ENCODE measurements around the gene AOC3. TPM values are rescaled to one million over a fixed set of nuclear protein-coding genes. Genes with fewer than 3 reads are reported as not detected.

The AOC3 gene, protein sequence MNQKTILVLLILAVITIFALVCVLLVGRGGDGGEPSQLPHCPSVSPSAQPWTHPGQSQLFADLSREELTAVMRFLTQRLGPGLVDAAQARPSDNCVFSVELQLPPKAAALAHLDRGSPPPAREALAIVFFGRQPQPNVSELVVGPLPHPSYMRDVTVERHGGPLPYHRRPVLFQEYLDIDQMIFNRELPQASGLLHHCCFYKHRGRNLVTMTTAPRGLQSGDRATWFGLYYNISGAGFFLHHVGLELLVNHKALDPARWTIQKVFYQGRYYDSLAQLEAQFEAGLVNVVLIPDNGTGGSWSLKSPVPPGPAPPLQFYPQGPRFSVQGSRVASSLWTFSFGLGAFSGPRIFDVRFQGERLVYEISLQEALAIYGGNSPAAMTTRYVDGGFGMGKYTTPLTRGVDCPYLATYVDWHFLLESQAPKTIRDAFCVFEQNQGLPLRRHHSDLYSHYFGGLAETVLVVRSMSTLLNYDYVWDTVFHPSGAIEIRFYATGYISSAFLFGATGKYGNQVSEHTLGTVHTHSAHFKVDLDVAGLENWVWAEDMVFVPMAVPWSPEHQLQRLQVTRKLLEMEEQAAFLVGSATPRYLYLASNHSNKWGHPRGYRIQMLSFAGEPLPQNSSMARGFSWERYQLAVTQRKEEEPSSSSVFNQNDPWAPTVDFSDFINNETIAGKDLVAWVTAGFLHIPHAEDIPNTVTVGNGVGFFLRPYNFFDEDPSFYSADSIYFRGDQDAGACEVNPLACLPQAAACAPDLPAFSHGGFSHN
- 0.10 and 0.86 TPM in 2 replicates for total RNA-seq (2014; rRNA removed; shearing (Covaris generic); ENCODE audit: low replicate concordance)

DNA sequence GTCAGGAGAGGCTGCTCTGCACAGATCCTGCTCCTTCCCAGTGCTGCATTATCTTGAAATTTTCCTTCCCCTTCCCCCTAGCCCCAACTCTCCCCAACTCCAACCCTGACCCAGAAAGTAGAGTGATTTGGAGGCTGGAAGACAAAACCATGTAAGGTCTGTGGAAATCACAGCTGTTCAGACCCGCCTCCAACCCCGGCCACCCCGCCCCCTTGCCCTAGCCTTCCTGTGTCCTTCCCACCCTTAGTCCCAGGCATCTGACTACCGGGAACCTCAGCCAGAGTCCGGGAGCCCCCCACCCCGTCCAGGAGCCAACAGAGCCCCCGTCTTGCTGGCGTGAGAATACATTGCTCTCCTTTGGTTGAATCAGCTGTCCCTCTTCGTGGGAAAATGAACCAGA, at the start of gene AOC3:
Gene AOC3 (plus strand): TSS at position 246 of the 400 bp plus-strand sequence. CDS start 145 bp downstream, at position 391.
- Histone ChIP-seq H3K9me3 (no peaks in the 10 kb centered on the region), H3K4me3 (no peak within 1 kb of the TSS), H3K27me3 (no peaks in the 10 kb centered on the region), H3K36me3 (peaks cover under 1% of the 10 kb centered on the region)
- DNase-seq: no peak

DNA sequence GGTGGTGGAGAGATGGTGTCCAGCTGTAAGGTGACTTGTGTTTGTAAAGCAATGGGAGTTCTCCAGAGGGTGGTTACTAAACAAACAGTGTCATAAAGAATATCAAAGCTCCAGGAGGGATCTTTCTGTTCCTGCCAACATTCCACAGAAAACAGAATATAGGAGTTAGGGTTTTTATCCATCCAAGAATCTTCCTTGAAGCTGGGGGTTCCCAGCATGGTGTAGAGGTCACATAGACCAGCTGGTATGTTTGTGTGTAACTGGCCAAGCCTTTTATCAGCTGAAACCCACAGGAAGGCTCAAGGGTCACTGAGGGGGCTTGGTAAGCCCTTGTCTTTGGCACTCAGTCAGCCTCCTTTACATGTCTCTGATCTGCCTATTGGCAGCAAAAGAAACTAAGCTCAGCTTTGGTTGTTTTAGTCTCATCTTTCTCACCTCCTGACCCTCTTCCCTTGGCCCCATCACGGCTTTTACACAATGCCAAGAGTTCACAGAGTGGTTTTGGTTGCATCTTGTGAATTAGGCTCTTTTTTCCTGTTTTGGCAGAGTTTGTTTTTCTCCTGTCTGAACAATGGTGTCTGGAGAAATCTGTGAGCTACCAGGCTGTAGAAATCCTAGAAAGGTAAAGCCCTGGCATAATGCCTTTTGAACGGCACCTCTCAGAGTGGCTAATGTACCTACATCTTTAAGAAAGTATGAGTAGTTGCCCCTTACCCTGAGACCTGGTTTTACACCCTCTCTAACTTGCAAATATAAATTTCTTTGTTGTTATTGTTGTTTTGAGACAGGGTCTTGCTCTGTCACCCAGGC, 47.7 kb upstream of the AOC3 start:
- Histone ChIP-seq H3K9me3 (no peaks in the 10 kb centered on the region), H3K27me3 (0 out of 2 replicates have a peak, but pooled peaks cover 3% of the 10 kb centered on the region), H3K4me3 (no peak overlapping the region), H3K36me3 (no peaks in the 10 kb centered on the region; the same call in 1 of the 2 replicates)
- DNase-seq: peak; percentile 78

DNA sequence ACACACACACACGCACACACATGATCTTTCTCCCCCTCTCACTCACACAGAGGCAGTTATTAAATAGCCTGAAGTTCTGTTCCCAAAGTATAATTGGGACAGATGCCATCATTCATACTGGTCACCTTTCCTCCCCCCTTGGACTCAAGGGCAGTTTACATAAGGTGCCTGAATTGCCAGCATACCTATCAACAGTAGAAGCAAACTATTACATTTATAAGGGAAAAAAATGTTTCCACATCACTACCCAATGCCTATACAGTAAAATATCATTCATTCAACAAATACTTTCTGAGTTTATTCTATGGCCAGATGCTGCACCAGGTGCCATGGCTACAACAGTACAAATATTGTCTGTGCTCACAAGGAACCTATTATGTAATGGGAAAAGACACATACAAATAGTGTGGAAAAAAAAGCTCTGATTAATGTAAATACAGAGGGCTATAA, 46.1 kb upstream of the AOC3 start:
- no peak for DNase-seq
- H3K27me3 ChIP-seq: 0 out of 2 replicates have a peak, but pooled peaks cover 3% of the 10 kb centered on the region

DNA sequence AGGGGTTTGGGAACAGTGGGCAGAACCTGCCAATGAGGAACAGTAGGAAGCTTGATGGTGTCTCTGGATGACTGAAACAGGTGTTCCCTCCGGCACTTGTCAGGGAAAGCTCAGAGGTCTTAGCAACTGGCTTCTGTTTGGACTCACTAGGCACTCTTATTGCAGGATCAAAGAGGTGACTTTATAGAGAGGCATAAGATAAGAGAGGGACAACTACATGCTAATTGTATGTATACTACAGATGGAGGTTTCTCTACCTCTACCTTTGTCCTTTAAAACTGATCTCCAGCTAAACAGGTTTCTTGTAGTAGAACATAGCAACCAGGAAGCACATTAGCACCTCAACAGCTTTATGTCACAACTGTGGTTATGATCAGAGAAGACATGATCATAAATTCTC, 44.8 kb upstream of the AOC3 start:
- Histone ChIP-seq H3K9me3 (no peaks in the 10 kb centered on the region), H3K36me3 (peaks cover 10% of the 10 kb centered on the region), H3K4me3 (no peak overlapping the region), H3K27me3 (0 out of 2 replicates have a peak, but pooled peaks cover 3% of the 10 kb centered on the region)
- DNase-seq: no peak

More for the DNA sequence above, 46.1 kb upstream of the AOC3 start:
- Histone ChIP-seq H3K4me3 (no peak overlapping the region), H3K9me3 (no peaks in the 10 kb centered on the region), H3K36me3 (0 out of 2 replicates have a peak, but pooled peaks cover 6% of the 10 kb centered on the region)

DNA sequence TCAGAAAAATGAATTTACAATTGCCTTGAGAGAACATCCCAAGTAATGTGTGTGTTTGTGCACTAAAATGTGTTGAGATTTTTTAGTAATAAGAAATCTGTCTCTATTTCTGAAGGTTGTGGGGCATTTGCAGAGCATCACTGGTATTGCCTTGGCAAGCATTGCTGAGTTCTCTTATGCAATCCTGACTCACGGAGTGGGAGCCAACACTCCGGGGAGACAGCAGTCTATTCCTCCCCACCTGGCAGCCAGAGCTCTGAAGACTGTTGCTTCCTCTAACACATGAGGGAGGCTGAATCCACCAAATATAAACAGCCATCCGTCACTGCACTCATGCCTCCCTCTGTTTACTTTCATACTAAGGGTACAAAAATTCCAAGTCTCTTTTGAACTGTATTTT, 41.7 kb upstream of the AOC3 start:
- Histone ChIP-seq H3K9me3 (no peaks in the 10 kb centered on the region), H3K4me3 (no peak overlapping the region), H3K27me3 (no peaks in the 10 kb centered on the region), H3K36me3 (peaks cover 28% of the 10 kb centered on the region)
- peak; percentile 95 for DNase-seq

DNA sequence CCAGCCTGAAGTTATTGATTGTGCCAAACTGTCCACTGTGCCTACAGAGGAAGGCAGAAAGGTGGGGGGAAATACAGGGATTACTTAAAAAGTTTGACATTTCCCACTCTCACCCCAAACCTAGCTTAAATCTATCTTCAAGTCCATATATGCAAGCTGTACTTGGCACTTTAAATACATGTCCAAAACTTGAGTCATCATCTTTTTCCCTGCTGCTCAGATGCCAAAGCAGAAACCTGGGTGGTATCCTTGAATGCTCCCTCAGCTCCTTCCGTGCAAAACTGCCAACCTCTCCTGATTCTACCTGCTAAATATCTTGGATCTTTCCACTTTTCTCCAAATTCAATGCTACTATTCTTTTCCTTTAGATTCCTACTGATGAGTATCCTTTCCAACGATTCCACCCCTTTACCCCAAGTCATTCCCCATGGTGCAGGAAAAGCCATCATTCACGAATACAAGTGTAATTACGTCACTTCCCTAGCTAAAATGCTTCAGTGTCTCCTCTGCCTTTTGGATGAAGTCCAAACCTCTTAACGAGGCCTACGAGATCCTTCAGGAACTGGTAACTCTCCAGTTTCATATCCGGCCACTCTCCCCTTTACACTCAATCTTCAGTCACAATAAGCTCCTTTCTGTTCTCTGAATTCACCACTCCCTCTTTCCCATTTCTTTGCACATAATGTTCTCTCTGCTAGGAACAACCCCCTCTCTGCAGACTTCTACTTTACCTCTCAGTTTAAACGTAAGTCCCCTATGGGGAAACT, 36.2 kb upstream of the AOC3 start:
- Histone ChIP-seq H3K27me3 (no peaks in the 10 kb centered on the region), H3K4me3 (no peak overlapping the region), H3K9me3 (no peaks in the 10 kb centered on the region), H3K36me3 (peaks cover 72% of the 10 kb centered on the region)
- peak; percentile 4 for DNase-seq

DNA sequence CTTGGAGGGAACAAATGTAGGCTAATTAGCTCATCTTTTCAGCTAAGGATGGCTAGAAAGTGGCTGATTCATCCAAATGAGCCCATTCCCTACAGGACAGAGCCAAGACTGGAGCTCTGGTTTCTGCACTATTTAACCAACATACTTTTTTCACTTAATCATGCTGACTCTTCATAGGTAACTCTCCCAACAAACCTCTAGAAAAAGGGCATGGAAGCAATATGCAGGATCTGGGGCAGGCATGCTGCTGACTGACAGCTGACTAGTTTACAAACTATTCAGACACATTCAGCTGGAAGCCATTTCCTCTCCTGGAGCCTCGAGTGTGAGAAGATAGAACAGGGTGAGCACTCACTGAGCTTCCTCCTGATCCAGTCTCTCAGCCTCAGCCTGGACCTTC, 33.1 kb upstream of the AOC3 start:
- no peak overlapping the region for H3K4me3 ChIP-seq
- peaks cover 87% of the 10 kb centered on the region for H3K36me3 ChIP-seq
- H3K9me3 ChIP-seq: no peaks in the 10 kb centered on the region
- DNase-seq: no peak
- H3K27me3 ChIP-seq: no peaks in the 10 kb centered on the region

DNA sequence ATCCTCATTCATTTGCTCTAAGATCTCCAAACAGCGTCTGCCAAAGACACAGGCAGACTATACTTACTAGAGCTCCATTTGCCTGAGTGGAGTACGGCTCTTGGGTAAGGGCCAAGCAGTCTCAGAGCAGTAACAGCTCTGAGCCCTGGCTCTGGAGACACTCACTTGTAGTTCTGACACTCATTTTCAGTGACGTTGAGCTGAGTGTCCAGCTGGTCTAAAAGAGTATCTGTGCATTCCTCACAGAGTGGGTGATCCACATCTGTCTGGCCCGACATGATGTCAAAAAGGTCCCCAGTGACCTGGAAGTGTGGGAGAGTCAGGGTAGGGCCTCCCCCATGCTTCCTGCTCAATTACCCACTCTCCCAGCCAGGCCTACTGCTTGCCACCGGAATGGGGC, 32.6 kb upstream of the AOC3 start:
- Histone ChIP-seq H3K27me3 (no peaks in the 10 kb centered on the region), H3K9me3 (no peaks in the 10 kb centered on the region), H3K4me3 (no peak overlapping the region), H3K36me3 (peaks cover 84% of the 10 kb centered on the region)
- DNase-seq: no peak

DNA sequence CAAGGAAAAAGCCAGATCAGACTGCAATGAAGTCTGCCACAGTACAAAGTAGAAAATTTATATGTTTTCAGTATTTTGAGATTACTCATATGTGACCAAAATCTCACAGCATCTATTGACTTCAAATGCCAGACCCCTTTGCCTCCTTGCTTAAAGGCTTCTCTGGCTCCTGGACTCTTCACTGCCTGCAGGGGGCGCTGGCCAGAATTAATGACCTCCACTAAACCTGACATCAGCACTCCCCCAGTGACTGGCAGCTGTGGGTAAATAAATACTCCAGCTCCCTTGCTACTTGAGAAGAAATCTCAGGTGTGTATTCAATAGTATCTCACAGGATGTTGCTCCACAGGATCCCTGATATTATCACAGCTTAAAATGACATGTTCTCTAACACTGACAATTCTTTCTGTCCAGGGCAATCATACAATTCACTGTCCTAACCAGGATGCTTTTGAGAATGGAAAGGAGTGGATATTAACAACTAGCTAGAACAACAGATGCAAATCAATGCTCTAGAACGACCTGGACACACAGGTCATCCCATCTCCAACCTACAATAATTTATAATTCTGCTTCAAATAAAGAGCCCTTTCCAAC, 31.0 kb upstream of the AOC3 start:
- Histone ChIP-seq H3K27me3 (no peaks in the 10 kb centered on the region), H3K4me3 (no peak overlapping the region), H3K36me3 (peaks cover 71% of the 10 kb centered on the region), H3K9me3 (no peaks in the 10 kb centered on the region)
- DNase-seq: peak; percentile 66

DNA sequence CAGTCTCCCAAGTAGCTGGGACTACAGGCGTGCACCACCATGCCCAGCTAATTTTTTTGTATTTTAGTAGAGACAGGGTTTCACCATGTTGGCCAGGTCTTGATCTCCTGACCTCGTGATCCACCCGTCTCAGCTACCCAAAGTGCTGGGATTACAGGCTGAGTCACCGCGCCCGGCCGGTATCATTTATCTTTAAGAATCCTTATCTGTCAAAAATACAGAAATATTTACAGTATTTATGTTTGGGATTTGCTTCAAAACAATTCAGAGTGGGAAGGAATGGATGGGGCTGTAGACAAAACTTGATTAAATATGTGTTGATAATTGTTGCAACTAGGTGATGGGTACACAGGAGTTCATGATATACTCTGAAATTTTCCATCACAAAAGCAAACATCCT, 29.8 kb upstream of the AOC3 start:
- DNase-seq: no peak
- Histone ChIP-seq H3K27me3 (no peaks in the 10 kb centered on the region), H3K36me3 (peaks cover 61% of the 10 kb centered on the region), H3K4me3 (no peak overlapping the region), H3K9me3 (no peaks in the 10 kb centered on the region)

DNA sequence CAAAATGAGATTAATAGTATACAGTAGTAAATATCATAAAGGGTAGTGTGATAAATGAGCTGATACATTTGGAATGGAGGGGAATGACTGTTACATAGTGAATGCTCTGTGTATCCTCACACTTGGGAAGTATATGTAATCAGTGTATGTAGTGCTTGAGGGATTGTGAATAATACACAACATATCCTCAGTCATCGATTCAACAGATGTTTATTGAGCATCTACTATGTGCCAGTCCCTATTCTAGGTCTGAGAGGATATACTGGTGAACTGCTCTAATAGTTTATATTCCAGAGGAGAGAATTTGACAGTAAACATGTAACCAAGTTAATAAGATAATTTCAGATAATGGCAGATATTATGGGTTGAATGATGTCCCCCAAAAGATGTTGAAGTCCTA, 23.5 kb upstream of the AOC3 start:
- no peaks in the 10 kb centered on the region for H3K27me3 ChIP-seq
- no peak overlapping the region for H3K4me3 ChIP-seq
- H3K9me3 ChIP-seq: no peaks in the 10 kb centered on the region
- peaks cover under 1% of the 10 kb centered on the region for H3K36me3 ChIP-seq
- no peak for DNase-seq

DNA sequence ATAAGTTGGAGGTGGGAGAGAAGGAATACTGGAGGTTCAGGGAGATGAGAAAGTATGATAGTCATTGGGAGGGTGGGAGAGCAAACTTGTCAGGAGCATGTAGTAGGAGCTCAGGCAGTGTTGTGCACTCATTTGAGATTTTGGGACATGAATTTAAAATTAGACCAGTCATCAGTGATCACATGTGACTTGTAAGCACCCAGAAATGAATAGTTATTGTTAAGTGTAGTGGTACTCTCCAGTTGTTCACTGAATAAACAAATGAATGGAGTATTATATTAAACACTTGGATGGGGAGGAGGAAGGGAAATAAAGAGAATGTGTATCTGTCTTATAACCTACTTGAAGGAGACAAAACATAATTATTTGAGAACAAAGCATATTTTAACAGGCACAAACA, 20.0 kb upstream of the AOC3 start:
- Histone ChIP-seq H3K9me3 (peaks cover 4% of the 10 kb centered on the region; the same call in 1 of the 2 replicates), H3K36me3 (peaks cover 26% of the 10 kb centered on the region), H3K4me3 (no peak overlapping the region), H3K27me3 (no peaks in the 10 kb centered on the region)
- no peak for DNase-seq

DNA sequence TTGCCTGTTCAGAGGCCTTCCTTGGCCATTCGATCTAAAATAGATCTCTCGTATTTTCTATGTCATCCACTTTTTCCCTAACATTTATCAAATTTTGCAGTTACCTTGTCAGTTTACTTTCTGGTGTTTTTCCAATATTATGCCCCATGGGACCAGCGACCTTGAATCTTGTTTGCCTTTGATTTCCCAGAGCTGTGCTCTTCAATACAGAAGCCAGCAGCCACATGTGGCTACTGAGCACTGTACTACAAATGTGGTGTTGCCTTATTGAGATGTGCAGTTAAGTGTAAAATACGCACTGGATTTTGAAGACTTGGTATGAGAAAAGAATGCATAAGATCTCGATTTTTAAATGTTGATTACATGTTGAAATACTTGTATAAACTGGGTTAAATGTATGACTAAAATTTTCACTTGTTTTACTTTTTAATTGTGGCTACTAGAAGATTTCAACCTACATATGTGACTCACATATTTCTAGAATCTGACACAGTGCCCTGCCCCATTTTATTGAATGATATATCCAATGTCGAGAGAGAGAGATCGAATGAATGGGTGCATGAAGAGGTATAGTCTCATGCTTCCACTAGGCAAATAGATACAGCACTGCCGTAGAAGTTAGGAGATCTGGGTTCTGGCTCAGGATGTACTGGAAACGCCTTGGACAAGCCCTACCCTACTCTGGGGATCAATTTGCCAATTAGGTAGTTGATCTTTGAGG, 18.6 kb upstream of the AOC3 start:
- no peak for DNase-seq
- H3K36me3 ChIP-seq: peaks cover 39% of the 10 kb centered on the region

DNA sequence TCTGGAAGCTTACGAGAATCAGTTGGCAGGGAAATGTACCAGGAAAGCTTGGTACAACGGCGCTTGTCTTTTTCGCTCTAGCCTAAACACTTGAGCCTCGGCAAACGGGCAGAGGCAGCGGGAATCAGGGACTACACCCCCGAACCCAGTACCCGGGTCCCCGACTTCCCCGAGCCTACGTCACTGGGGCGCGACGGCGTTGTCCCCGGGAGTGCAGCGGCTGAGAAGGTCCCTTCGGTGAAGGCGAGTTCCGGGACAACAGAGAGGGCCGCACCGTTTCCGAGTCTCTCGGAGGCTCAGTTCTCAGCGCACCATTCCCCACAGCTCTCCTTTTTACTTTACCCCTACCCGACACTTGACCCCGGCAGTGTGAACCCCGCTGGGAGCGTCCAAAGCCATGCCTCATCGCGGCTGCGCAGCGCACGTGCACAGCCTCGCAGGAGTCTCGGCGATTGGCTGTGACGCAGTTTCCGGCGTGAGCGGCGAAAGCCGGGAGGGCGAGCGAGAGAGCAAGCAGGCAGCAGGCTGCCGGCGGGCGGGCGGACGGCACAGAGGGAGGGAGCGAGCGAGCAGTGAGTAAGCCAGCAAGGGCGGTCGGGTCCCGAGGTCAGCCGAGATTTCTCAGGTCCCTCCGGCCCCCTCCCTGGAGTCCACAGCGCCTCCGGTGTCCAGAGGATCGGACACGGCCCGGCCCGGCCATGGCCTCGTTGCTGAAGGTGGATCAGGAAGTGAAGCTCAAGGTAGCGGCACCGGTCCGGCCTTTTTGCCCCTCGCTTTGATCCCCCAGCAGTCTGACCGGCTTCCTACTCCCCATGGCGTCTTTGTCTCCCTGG, 17.8 kb upstream of the AOC3 start, which contains the start of gene PSME3:
Gene PSME3 (plus strand): TSS at position 464 of the 833 bp plus-strand sequence. CDS start 235 bp downstream, at position 699.
- peak; percentile 95 for DNase-seq
- Histone ChIP-seq H3K9me3 (peaks cover 4% of the 10 kb centered on the region; the same call in 1 of the 2 replicates), H3K36me3 (peaks cover 47% of the 10 kb centered on the region), H3K27me3 (no peaks in the 10 kb centered on the region), H3K4me3 (peak within 1 kb of the TSS; percentile 93)

More for the DNA sequence above, 18.6 kb upstream of the AOC3 start:
- H3K4me3 ChIP-seq: peak overlapping the region; percentile 93
- H3K9me3 ChIP-seq: peaks cover 4% of the 10 kb centered on the region; the same call in 1 of the 2 replicates
- H3K27me3 ChIP-seq: no peaks in the 10 kb centered on the region

All from MG63 (cell line).